ENCODE data around the gene TMEM176A.

Gene TMEM176A

GRCh38 chr7:150787321-150788281 lies 13.0 kb upstream of the TMEM176A start:
- no peak for DNase-seq (ENCODE audit: low read depth in 1 of 2, low spot score in 1 of 2)

DNA sequence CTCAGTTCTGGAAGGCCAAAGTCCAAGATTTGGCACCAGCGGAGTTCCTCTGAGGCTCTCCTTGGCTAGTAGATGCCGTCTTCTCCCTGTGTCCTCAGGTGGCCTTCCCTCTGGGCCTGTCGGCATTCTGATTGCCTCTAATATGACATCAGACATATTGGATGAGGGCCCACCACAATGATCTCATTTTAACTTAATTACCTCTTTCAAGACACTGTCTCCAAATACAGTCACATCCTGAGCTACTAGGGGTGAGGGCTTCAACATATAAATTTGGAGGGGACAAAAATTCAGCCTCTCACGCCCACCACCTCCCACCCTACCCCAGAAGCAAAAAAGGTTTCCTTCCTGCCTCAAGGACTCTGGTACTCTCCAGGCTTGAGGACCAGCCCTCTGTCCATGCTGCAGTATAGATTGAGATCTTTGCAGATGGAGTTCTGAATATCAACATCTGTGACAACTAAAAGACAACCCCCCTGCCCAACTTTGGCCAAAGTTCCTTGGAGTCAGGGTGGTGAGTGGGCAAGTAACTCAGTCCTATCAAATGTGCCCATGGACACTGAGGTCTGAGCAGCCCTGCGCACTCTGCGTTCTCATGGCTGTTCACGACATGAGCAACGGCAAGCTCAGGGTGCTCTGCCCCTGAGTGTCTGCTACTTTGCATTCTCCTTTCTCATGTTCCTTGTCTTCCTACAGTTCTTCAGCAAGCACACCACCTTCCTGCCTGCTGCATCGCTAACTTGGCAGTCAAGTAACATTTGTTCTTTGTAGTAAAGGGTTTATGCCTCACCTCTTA lies 11.9 kb upstream of the TMEM176A start:
- no peak for DNase-seq (ENCODE audit: low read depth in 1 of 2, low spot score in 1 of 2)

DNA sequence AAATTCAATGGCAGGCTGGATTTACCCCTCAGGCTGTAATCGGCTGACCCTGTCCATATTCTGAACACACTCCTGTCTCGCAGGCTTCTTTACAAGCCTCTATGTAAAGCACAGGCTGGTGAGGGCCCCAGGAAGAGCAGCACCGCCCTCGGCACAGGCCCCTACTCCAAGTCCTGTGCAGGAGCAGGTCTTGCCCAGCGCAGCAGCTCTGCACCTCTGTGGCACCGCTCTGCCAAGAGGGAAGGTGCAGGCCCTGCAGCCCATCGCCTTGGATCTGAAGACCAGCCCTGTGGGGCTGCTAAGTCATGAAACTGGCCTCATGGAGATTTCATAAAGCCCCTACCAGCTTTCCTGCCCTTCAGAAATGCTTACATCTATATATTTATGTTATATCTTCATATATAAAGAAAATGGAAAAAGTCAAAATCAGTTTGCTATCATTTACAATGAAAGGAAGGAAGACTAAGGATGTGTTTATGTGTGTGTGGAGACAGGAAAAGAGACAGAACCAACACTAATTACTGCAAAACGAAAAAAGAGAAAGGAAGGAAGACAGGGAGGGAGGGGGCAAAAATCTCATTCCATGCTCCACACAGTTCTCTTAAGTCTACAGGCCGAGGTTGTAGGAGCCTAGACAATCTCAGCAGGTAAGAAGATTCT lies 10.0 kb upstream of the TMEM176A start:
- DNase-seq (ENCODE audit: low read depth in 1 of 2, low spot score in 1 of 2): no peak

DNA sequence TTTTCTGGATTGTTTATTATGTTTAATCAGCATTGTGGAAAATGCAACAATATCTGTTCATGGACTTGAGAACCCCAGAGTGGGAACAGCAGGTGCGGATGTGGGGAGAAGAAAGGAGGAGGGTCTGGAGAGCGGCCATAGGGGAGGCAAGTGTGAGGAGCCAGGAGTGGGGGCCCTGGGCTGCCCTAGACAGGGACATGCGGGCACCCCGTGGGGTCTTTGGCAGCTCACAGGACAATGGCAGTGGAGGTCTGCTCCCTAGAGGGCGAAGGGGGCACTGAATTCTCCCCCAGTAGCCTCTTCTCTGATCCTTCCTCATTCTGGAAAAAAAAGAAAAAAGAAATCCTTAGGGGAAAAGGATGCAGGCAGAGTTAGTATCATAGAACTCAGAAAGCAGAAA lies 9.3 kb upstream of the TMEM176A start:
- no peak for DNase-seq (ENCODE audit: low read depth in 1 of 2, low spot score in 1 of 2)

DNA sequence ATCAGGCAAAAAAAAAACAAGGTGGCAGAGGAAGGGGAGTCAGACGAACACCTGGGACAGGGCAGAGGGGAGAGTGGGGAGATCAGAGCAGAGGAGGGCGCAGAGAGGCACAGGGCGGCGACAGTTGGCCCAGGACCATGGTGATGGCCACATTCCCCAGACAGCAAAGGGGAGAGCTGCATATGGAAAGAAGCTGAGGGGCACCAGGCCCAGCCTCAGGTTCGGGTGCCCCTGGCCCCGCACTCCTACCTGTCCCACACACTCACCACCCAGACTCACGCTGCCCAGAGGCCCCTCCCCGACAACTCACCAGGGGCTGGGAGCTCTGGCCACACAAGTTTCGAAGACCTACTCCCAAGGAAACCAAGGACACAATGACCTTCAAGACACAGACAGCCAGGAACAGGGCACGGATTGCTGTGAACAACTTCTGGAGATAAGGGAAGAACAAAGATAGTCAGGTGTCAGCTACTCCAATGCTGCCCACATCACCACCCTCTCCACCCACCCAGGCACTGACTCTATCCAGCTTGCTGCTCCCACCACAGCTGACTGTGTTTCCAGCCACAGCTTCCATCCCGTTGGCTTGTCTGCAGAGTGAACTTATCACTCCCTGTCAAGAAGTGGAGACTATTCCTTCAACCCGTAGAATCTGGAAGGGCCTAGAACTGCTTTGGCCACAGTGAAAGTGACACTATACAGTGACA lies 8.7 kb upstream of the TMEM176A start:
- DNase-seq (ENCODE audit: low read depth in 1 of 2, low spot score in 1 of 2): no peak

DNA sequence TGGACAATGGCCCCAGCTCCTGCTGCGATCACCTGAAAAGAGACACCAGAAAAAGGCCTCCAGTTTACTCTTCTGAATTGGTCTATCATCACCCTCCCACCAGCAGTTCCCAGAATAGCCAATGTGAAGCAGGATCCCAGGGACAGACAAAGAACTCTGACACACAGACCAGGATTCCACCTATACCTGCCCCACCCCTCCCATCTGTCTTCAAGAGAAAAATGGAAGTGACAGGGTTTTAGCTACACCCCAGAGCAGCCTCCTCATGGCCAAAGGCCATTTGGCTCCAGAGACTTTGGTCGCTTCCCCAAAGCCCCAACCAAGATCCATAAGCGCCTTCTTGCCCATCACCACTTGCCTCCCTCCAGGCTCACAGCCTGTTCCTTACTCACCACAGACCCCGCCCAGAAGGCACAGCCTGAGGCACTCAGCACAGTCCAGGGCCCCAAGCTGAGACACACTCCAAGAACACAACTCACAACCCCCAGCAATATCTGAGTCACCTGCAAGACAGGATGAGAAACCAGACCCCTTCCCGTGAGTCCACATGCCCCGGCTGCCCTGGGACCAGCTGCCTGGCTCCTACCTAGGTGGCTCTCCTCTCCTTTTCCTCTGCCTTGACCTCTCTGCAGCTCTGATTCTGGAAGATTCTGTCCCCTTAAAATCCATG lies 6.9 kb upstream of the TMEM176A start:
- DNase-seq (ENCODE audit: low read depth in 1 of 2, low spot score in 1 of 2): no peak

DNA sequence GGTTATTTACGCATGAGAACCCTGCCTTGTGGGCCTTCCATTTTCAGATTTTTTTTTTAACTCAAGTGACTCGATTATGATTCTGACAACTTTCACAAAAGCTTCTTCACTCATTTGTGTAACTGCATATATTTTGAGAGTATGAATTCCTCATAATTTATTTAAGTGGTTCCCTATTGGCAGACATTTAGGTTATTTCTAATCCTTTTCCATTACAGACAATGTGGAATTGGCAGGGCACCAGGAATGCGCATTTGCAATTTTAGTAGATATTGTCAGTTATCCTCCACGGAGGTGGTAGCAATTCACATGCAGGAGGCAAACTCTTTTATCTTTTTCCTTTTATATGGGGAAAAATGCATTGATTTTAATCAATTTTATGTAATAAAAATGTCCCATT lies 2.9 kb upstream of the TMEM176A start:
- no peak for DNase-seq (ENCODE audit: low read depth in 1 of 2, low spot score in 1 of 2)

DNA sequence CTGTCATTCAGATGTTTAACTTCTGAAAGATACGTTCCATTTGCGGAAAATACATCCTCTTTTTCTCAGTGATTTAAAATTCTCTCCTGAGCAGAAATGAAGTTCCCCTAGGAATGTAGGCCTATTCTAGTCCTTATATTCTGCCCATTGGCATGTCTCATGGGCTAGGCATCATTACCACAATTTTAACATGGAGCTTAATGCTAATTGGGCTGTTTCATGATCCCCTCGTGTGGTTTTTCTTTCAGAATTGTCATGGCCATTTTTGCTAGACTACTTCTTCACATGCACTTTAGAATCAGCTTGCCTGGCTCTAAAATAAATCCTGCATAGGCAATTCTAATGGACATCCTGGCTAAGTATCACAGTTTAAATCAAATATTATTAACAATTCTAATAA lies 1.4 kb upstream of the TMEM176A start:
- DNase-seq (ENCODE audit: low read depth in 1 of 2, low spot score in 1 of 2): no peak

DNA sequence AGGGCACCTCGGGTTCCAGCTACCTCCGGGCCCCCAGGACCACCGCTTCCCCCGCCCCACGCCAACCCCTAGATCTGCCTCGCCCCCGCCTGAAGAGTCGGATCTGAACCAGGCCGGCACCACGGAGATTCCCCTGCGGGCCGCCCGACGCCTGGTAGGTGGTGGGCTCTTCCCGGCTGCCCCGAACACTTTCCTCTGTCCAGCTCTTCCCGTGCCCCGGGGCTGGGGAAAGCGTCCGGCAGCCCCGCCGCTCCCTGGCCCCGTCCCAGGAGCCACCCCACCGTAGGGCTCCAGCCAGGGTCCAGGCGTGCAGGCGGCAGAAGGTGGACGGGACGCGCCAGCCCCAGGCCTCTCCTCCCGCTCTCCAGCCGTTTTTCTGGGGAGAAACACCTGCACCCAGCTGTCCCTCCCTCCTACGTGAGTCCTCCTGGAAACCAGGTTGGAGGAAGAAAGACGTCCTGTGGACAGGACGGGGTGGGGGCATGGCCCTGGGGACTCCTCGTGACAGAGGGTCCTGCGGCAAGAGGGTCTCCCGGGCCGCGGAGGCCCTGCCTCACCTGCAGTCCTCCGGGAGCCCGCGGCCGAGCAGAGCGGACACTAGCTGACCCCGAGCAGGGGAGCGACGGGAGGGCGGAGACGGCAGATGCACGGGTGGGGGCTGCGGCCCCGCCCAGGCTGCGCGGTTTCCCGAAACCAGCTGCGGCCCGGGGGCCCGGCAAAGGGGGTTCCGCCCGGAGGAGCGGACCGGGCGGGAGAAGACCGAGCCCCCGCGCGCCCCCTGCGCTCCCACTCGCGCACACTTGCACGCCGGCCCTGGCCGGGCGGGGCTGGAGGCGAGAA lies 608 bp upstream of the TMEM176A start, which contains the start of gene TMEM176B:
Gene TMEM176B (minus strand): TSS at position 624 of the 840 bp plus-strand sequence. CDS start 3,795 bp downstream, outside the sequence.
- DNase-seq (ENCODE audit: low read depth in 1 of 2, low spot score in 1 of 2): no peak

DNA sequence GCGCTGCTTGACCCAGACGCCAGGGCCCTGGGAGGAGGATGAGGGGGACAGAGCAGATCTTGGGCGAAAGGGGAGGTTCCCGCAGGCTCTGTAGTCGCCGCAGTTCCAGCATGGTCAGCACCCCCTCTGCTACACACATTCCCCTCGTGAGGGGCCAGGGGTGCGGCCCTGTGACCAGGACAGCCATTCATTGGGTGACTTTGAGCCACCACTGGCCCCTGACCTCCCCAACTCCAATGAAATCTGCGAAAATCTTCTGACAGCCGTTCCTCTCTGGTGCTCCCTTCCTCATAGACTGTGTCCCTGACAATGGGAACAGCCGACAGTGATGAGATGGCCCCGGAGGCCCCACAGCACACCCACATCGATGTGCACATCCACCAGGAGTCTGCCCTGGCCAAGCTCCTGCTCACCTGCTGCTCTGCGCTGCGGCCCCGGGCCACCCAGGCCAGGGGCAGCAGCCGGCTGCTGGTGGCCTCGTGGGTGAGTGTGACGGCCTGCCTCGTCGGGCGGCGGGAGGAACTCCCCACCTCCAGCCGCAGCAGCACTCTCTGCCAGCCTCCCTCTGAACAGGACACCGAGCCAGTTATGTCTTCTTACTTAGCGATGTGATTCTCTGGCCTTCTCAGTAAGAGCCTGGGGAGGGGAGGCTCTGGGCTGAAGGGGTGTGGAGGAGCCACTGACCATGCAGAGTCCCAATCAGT lies 825 bp downstream of the TMEM176A start:
- DNase-seq (ENCODE audit: low read depth in 1 of 2, low spot score in 1 of 2): no peak

DNA sequence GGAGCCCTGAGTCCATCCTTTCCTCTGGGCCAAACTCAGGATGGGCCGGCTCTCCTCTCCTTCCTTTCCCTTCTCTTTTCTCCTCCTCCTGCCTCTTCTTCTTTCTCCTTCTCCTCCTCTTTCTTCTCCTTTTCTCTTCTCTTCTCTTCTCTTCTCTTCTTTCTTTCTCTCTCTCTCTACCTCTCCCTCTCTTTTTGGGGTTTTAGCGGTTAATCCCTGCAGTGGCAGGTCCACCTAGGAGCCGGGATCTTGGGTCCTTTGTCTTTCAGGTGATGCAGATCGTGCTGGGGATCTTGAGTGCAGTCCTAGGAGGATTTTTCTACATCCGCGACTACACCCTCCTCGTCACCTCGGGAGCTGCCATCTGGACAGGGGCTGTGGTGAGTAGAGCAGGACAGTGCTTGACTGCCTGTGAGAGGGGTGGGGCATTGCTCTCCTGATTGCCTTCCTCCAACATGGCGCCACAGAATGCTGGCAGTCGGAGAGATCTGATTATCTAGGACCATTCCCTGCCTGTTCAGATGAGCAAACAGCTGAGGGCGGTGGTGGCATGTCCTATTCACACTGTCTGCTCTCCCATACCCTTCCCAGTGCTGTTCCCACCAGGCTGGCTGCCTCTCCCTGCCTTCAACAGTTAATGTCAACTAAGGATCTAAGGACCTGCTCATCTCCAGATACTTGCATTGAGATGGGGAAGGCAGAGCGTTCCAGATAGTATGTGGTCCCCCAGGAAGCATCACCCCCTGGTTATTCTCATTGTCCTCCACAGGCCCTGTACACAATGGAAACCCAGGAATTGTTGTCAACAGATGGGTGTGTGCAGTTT lies 1.6 kb downstream of the TMEM176A start:
- no peak for DNase-seq (ENCODE audit: low read depth in 1 of 2, low spot score in 1 of 2)

GRCh38 chr7:150803161-150803860 lies 2.7 kb downstream of the TMEM176A start:
- no peak for DNase-seq (ENCODE audit: low read depth in 1 of 2, low spot score in 1 of 2)

- no peak for DNase-seq (ENCODE audit: low read depth in 1 of 2, low spot score in 1 of 2)
Observed at GRCh38 chr7:150804802-150805201, 4.2 kb downstream of the TMEM176A start.

GRCh38 chr7:150805864-150806263 lies 5.3 kb downstream of the TMEM176A start:
- DNase-seq (ENCODE audit: low read depth in 1 of 2, low spot score in 1 of 2): no peak

- DNase-seq (ENCODE audit: low read depth in 1 of 2, low spot score in 1 of 2): no peak
Observed at GRCh38 chr7:150806454-150806853, 5.9 kb downstream of the TMEM176A start.

GRCh38 chr7:150806863-150807262 lies 6.3 kb downstream of the TMEM176A start:
- DNase-seq (ENCODE audit: low read depth in 1 of 2, low spot score in 1 of 2): no peak

Measured in stimulated activated CD4-positive, alpha-beta T cell treated with anti-CD3 and anti-CD28 coated beads, Interleukin-15, amount 100 ng/mL, for 1 hour (primary cell).